HG02884 (cell line): ENCODE results near the gene PRIMPOL.
A peak's percentile ranks its signal among the peaks of the same experiment; 100 is the strongest.
"Not testable (repeated sequence)": the region's sequence is repeated elsewhere in the genome, so short reads cannot be mapped to it uniquely, and the experiment has no call there.

Experiments used
- ATAC-seq: cut with Tn5 transposase; IDR thresholded peaks from one replicate; pipeline ENCODE4 v1.9.1; 2021; ENCODE audit warnings: mild to moderate bottlenecking, moderate library complexity; ENCODE audit not compliant: unreplicated experiment

Gene PRIMPOL

GRCh38 chr4:184649026-184649970 is at the start of gene PRIMPOL, which contains the start of gene CASP3:
Gene PRIMPOL, plus strand, starts transcription at chr4:184649738. Its CDS starts 7,403 bp downstream, at chr4:184657141.
Gene CASP3, minus strand, starts transcription at chr4:184649447. Its CDS starts 10,994 bp downstream, at chr4:184638453.
- ATAC-seq: peak; percentile 80

GRCh38 chr4:184600982-184601381 is 48.6 kb upstream of the PRIMPOL start:
- ATAC-seq: not testable (repeated sequence)

- not testable (repeated sequence) for ATAC-seq
Observed at GRCh38 chr4:184602857-184603256, 46.7 kb upstream of the PRIMPOL start.

- not testable (repeated sequence) for ATAC-seq
Observed at GRCh38 chr4:184607429-184607828, 42.1 kb upstream of the PRIMPOL start.

- ATAC-seq: no peak
Observed at GRCh38 chr4:184612074-184612473, 37.5 kb upstream of the PRIMPOL start.

- no peak for ATAC-seq
Observed at GRCh38 chr4:184613405-184613804, 36.1 kb upstream of the PRIMPOL start.

- no peak for ATAC-seq
Observed at GRCh38 chr4:184614509-184614908, 35.0 kb upstream of the PRIMPOL start.

- ATAC-seq: not testable (repeated sequence)
Observed at GRCh38 chr4:184616168-184616567, 33.4 kb upstream of the PRIMPOL start.

GRCh38 chr4:184616633-184617551 is 32.6 kb upstream of the PRIMPOL start:
- ATAC-seq: peak; percentile 80

- no peak for ATAC-seq
Observed at GRCh38 chr4:184617600-184618196, 31.8 kb upstream of the PRIMPOL start.

- no peak for ATAC-seq
Observed at GRCh38 chr4:184620212-184620867, 29.2 kb upstream of the PRIMPOL start.

GRCh38 chr4:184621518-184621917 is 28.0 kb upstream of the PRIMPOL start:
- no peak for ATAC-seq

- not testable (repeated sequence) for ATAC-seq
Observed at GRCh38 chr4:184624504-184624903, 25.0 kb upstream of the PRIMPOL start.

GRCh38 chr4:184624972-184625554 is 24.5 kb upstream of the PRIMPOL start:
- no peak for ATAC-seq

- not testable (repeated sequence) for ATAC-seq
Observed at GRCh38 chr4:184625783-184626596, 23.5 kb upstream of the PRIMPOL start.

GRCh38 chr4:184628103-184628502 is 21.4 kb upstream of the PRIMPOL start:
- no peak for ATAC-seq

GRCh38 chr4:184632842-184633241 is 16.7 kb upstream of the PRIMPOL start:
- no peak for ATAC-seq

GRCh38 chr4:184635381-184635780 is 14.2 kb upstream of the PRIMPOL start:
- ATAC-seq: no peak

- ATAC-seq: no peak
Observed at GRCh38 chr4:184636144-184636543, 13.4 kb upstream of the PRIMPOL start.
